LNCaP clone FGC (cell line): ENCODE results near the gene PTCH1.

Experiments used
- DNase-seq: peaks from one replicate; pipeline ENCODE4 v3.0.0-alpha.2; 2011; ENCODE audit warnings: low read depth
- H3K4me3 ChIP-seq: 2 replicates; pipeline ENCODE4 v1.5.1; 2011; ENCODE audit warnings: mild to moderate bottlenecking, low read depth, low read length, control low read depth
- TF ChIP-seq, protein P1 (sequence below): IDR thresholded peaks from 2 replicates; pipeline ENCODE4 v1.5.1; 2012; ENCODE audit warnings: mild to moderate bottlenecking; ENCODE audit not compliant: control insufficient read depth, insufficient read depth; ENCODE audit errors: extremely low read depth

The PTCH1 gene

DNA sequence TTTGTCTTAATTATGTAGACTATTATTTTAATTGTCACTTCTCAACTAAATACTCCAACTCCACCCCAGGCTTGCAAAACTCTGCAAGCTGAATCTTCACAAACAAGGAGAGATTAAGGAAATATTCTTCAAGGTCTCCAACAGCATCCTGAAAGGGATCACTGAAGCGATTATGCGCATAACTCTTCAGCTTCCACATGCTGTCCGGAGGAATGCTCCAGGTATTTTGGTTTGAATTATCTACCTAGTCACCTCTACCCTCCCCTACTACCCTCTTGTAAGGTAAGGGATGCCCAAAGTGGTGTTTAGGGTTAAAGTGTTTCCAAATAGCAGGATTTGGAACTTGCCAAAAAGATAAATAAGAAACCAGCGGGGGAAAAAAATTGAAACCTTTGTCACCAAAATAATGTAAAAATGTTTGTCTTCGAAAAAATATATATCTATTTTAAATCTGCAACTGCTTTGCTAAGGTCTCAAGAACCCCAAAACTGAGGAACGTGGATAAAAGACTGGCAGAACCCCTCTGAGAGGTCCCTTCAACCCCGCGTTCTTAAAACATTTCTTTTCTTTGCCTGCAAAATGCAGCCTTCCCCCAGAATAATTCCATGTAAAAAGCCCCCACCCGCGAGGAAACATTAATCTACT, 11.6 kb downstream of the PTCH1 start:
- H3K4me3 ChIP-seq: peak overlapping the region; percentile 63
- TF ChIP-seq, protein P1, sequence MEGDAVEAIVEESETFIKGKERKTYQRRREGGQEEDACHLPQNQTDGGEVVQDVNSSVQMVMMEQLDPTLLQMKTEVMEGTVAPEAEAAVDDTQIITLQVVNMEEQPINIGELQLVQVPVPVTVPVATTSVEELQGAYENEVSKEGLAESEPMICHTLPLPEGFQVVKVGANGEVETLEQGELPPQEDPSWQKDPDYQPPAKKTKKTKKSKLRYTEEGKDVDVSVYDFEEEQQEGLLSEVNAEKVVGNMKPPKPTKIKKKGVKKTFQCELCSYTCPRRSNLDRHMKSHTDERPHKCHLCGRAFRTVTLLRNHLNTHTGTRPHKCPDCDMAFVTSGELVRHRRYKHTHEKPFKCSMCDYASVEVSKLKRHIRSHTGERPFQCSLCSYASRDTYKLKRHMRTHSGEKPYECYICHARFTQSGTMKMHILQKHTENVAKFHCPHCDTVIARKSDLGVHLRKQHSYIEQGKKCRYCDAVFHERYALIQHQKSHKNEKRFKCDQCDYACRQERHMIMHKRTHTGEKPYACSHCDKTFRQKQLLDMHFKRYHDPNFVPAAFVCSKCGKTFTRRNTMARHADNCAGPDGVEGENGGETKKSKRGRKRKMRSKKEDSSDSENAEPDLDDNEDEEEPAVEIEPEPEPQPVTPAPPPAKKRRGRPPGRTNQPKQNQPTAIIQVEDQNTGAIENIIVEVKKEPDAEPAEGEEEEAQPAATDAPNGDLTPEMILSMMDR: no peak
- DNase-seq: no peak

DNA sequence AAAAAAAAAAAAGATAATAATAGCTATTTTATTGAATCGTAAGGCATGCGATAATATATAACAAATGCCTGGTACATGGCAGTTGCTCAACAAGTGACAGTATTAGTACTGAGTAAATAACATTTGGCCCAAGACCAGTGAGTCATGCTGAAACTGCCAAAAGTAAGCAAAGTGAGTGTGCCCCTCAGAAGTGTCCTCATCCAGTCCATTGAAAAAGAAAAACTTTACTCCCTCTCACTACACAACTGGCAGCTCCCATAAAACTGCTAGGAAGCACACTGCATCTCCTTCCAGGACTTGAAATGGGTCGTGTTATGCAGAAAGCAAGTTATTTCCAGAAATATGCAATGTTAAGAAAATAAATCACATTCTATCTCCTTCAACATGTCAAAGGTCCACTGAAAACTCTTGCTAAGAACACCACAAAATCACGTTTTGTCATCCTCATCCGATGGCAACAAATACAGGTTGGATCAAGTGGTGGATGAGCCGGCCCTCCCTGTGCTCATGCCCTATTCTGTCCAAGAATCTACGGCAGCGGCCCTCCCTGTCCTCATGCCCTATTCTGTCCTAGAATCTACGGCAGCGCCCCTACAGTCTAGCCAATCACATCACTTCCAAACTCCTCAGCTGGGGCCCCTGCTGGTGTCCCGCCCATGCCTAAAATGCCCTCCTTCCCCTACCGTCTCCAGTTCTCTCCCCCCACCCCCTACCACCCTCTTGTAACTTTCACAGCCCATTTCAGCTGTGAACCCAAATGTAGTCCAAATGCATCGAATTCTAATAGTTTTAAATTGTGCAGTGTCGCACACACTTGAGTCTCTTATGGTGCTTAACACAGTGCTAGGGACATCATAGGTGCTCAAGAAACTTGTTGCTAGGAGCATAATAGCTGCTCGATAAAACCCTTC, 12.5 kb downstream of the PTCH1 start:
- TF ChIP-seq, protein P1: no peak
- DNase-seq: peak; percentile 76
- no peak overlapping the region for H3K4me3 ChIP-seq

DNA sequence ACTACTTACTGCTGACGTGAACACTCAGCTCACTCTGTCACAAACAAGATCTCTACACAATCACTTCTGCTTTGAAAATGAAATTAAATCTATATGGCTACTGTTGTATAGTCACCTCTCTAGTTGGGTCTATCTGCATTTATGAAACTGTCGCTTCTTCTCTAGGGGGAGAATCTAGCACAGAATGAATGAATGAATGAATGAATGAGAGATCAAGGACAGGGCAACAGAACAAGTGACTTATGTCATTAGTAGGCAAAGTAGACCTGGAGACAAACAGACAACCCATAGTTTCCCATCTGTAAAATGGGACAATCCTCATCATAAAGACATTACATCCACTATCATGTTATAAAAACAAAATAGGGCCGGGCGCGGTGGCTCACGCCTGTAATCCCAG, 13.4 kb downstream of the PTCH1 start:
- DNase-seq: no peak

DNA sequence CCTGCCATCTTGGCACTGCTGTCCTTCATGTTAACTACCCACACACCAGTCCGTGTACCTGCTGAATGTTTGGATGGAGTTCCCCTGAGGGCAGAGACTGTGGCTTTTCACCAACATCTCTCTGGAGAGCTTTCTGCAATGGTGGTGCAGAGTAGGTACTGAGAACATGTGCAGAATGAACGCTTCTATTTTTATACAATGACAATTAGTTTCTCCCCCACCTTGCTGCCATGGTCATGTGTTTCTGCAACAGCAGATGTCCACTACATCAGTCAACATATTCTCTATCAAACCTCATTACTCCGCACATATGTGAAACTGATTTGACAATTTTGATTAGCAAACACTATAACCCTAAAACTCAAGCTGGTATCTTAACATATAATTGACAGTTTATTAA, 14.5 kb downstream of the PTCH1 start:
- DNase-seq: no peak
- H3K4me3 ChIP-seq: no peak overlapping the region
- TF ChIP-seq, protein P1: no peak

More for the DNA sequence above, 13.4 kb downstream of the PTCH1 start:
- H3K4me3 ChIP-seq: no peak overlapping the region
- TF ChIP-seq, protein P1: no peak

DNA sequence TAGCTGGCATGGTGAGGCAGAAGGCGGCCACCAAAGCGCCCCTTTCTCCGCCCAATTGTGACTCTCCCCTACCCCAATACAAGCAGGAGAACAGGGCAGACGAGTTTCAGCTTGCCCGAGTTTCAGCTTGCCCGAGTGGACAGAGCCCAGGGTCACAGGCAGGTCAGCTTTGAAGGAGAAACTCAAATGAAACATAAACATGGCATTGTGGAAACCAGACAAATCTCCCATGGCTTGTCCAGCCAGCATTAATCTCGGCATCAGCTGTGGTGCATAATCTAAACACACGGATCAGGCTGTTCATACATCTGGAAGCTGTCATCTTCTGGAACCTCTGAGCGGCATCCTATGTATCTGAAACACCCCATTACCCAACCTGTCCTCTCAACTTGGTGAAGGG, 16.9 kb downstream of the PTCH1 start:
- H3K4me3 ChIP-seq: no peak overlapping the region
- no peak for DNase-seq
- TF ChIP-seq, protein P1: no peak

DNA sequence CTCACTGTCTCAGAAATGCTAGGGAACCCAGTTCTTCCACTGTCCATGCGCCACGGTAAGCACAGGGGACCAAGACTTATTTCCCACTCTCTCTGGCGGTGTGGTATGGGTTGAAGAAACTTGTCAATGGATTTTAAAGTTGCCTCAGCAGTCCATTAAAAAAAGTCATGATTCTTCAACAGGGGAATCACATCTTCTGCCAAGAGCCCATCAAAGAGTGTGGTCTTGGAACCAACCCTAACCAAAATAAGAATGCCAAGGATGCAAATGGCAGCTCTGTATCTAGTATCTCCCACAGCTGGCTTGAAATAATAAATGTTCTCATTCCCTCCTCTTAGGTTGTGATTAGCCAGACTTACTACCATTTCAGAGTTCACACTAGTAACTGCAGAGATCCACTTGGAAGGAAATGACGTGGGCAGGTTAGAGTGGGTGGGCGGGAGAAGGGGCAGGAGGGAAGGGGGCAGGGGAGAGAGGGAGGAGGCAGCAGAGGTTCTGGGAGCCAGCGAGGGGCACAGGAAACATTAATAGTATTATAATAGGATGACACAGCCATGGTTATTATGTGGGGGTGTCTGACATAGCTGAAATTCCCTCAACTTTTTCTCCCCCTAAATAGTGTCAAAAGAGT, 17.6 kb downstream of the PTCH1 start:
- H3K4me3 ChIP-seq: no peak overlapping the region
- DNase-seq: no peak
- TF ChIP-seq, protein P1: no peak
